Epithelial cell of esophagus (primary cell): ENCODE results near the gene NUP62.

Experiments
- DNase-seq: peaks from one replicate; pipeline ENCODE4 v3.0.0; 2010; ENCODE audit warnings: low read depth
- H3K4me3 ChIP-seq: 2 replicates; pipeline ENCODE4 v1.5.1; 2011; ENCODE audit warnings: mild to moderate bottlenecking, low read length, control low read depth
- CTCF ChIP-seq: IDR thresholded peaks from 2 replicates; pipeline ENCODE4 v1.5.1; 2011; ENCODE audit warnings: low read depth, mild to moderate bottlenecking, low read length, control low read depth, inconsistent platforms; ENCODE audit not compliant: insufficient read depth; ENCODE audit errors: missing control alignments

The NUP62 gene

GRCh38 chr19:49924004-49924880 is 5.1 kb downstream of the NUP62 start:
- DNase-seq = no peak
- no peak overlapping the region for H3K4me3 ChIP-seq
- no peak for TF ChIP-seq CTCF

GRCh38 chr19:49923055-49924003 is 6.0 kb downstream of the NUP62 start:
- no peak for TF ChIP-seq CTCF
- H3K4me3 ChIP-seq = no peak overlapping the region
- no peak for DNase-seq

- peak; percentile 59 for DNase-seq
- H3K4me3 ChIP-seq = no peak overlapping the region
- TF ChIP-seq CTCF = no peak
Measured at GRCh38 chr19:49921871-49922795, 7.2 kb downstream of the NUP62 start.

- H3K4me3 ChIP-seq = no peak overlapping the region
- DNase-seq = no peak
- no peak for TF ChIP-seq CTCF
Measured at GRCh38 chr19:49920624-49921363, 8.5 kb downstream of the NUP62 start.

- DNase-seq = no peak
- H3K4me3 ChIP-seq = no peak overlapping the region
- TF ChIP-seq CTCF = no peak
Measured at GRCh38 chr19:49918089-49918488, 11.2 kb downstream of the NUP62 start.
